ENCODE data around the gene ZDHHC13. TPM values are rescaled to one million over a fixed set of nuclear protein-coding genes. Genes with fewer than 3 reads are reported as not detected.

The ZDHHC13 gene
- total RNA-seq, 1 donor from 2014 or later, result 25.0 TPM

DNA sequence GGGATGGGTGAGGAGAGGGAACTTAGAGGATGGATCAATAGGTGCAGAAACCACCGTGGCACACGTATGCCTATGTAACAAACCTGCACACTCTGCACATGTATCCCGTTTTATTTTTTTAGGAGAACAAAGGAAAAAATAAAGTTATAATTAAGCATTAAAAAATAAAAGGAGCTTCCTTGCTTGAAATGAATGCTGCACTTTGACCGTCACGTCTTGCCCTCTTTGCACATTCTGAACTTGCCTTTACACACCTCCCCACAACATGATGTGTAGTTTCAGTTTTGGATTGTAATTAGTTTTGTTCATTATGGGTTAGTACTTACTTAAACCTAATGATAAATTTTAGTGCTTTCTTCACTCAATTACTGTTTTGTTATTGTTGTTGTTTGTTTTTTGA lies 87.9 kb downstream of the ZDHHC13 start:
- intact Hi-C loops (cut with micrococcal nuclease), result no loop called here
- H3K4me3 Mint-ChIP-seq, result no peak overlapping the region
- H3K36me3 Mint-ChIP-seq (ENCODE audit: low read depth), result no peaks in the 10 kb centered on the region
- DNase-seq (ENCODE audit: low spot score), result no peak
- no peaks in the 10 kb centered on the region for H3K9me3 Mint-ChIP-seq
- H3K4me1 Mint-ChIP-seq (ENCODE audit: low read depth), result peaks cover 5% of the 10 kb centered on the region
- peaks cover 16% of the 10 kb centered on the region for H3K27me3 Mint-ChIP-seq (ENCODE audit: insufficient read depth)
- no peak overlapping the region for H3K27ac Mint-ChIP-seq

GRCh38 chr11:19208181-19208580 lies 91.2 kb downstream of the ZDHHC13 start:
- Mint-ChIP-seq H3K4me1 (ENCODE audit: low read depth) (no peaks in the 10 kb centered on the region), H3K36me3 (ENCODE audit: low read depth) (no peaks in the 10 kb centered on the region), H3K27me3 (ENCODE audit: insufficient read depth) (peaks cover 13% of the 10 kb centered on the region), H3K27ac (no peak overlapping the region), H3K4me3 (no peak overlapping the region), H3K9me3 (no peaks in the 10 kb centered on the region)
- intact Hi-C loops (cut with micrococcal nuclease), result no loop called here
- no peak for DNase-seq (ENCODE audit: low spot score)

DNA sequence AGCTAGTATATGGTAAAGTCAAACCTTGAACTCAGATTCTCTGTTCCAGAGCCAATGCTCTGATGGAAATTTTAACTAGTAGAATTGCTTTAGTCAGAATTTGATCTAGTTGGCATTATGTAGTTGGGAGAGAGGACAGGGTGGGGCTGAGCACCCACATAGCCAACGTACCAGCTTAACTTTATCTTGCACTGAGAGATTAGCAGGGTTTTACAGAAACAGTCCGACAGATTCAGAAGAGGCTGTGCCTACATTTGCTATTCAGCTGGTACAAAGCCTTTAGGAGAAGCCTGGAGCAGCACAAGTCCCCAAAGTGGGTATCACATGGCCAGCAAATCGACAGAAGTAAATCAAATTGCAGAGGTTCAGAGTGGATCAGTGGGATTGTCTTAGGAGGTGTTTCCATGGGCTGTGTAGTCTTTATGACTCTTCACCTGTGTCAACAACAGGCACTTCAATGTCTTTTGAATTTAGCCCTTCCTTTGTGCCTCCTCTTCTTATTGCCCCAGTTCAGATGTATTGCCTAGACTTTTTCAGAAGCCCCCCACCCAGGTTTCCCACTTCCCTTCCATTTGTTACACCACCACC lies 92.1 kb downstream of the ZDHHC13 start:
- H3K9me3 Mint-ChIP-seq, result no peaks in the 10 kb centered on the region
- H3K27ac Mint-ChIP-seq, result no peak overlapping the region
- no peak for DNase-seq (ENCODE audit: low spot score)
- intact Hi-C loops (cut with micrococcal nuclease), result no loop called here
- no peaks in the 10 kb centered on the region for H3K36me3 Mint-ChIP-seq (ENCODE audit: low read depth)
- H3K27me3 Mint-ChIP-seq (ENCODE audit: insufficient read depth), result peaks cover 13% of the 10 kb centered on the region
- H3K4me1 Mint-ChIP-seq (ENCODE audit: low read depth), result no peaks in the 10 kb centered on the region
- no peak overlapping the region for H3K4me3 Mint-ChIP-seq

GRCh38 chr11:19209617-19210370 lies 92.8 kb downstream of the ZDHHC13 start:
- intact Hi-C loops (cut with micrococcal nuclease), result no loop called here
- H3K27ac Mint-ChIP-seq, result no peak overlapping the region
- H3K27me3 Mint-ChIP-seq (ENCODE audit: insufficient read depth), result peaks cover 20% of the 10 kb centered on the region
- no peaks in the 10 kb centered on the region for H3K9me3 Mint-ChIP-seq
- H3K4me1 Mint-ChIP-seq (ENCODE audit: low read depth), result no peaks in the 10 kb centered on the region
- no peaks in the 10 kb centered on the region for H3K36me3 Mint-ChIP-seq (ENCODE audit: low read depth)
- no peak overlapping the region for H3K4me3 Mint-ChIP-seq
- DNase-seq (ENCODE audit: low spot score), result no peak

GRCh38 chr11:19216021-19216420 lies 99.1 kb downstream of the ZDHHC13 start:
- intact Hi-C loops (cut with micrococcal nuclease), result no loop called here
- H3K9me3 Mint-ChIP-seq, result no peaks in the 10 kb centered on the region
- no peak for DNase-seq (ENCODE audit: low spot score)
- no peak overlapping the region for H3K4me3 Mint-ChIP-seq
- H3K4me1 Mint-ChIP-seq (ENCODE audit: low read depth), result no peaks in the 10 kb centered on the region
- no peaks in the 10 kb centered on the region for H3K36me3 Mint-ChIP-seq (ENCODE audit: low read depth)
- no peak overlapping the region for H3K27ac Mint-ChIP-seq
- H3K27me3 Mint-ChIP-seq (ENCODE audit: insufficient read depth), result peaks cover 19% of the 10 kb centered on the region

DNA sequence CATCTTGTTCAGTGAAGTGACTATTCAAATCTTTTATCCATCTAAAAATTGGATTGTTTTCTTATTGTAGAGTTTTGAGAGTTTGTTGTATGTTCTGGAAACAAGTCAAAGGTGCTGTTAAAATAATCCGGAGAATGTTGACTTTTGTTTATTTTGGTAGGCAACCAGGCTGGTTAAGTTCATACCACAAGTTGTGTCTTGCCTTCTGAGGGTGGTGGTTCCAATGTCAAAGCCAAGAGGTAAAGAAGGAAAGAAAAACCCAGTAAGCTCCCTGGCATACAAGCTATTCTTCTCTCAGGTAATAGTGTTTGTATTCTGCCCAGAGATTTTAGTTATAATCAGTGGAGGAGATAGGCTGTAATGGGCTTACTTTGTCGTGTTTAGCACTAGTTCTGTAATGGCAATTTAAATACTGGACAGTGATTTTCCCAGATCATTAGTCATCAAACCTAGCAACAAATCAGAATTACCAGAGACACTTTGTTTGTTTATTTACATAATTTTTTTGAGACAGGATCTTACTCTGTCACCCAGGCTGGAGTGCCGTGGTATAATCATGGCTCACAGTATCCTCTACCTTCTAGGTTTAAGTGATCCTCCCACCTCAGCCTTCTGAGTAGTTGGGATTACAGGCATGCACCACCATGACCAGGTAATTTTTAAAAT lies 99.9 kb downstream of the ZDHHC13 start:
- Mint-ChIP-seq H3K27me3 (ENCODE audit: insufficient read depth) (peaks cover 19% of the 10 kb centered on the region), H3K9me3 (no peaks in the 10 kb centered on the region), H3K4me1 (ENCODE audit: low read depth) (no peaks in the 10 kb centered on the region), H3K36me3 (ENCODE audit: low read depth) (no peaks in the 10 kb centered on the region), H3K4me3 (no peak overlapping the region), H3K27ac (no peak overlapping the region)
- no peak for DNase-seq (ENCODE audit: low spot score)
- intact Hi-C loops (cut with micrococcal nuclease), result no loop called here

DNA sequence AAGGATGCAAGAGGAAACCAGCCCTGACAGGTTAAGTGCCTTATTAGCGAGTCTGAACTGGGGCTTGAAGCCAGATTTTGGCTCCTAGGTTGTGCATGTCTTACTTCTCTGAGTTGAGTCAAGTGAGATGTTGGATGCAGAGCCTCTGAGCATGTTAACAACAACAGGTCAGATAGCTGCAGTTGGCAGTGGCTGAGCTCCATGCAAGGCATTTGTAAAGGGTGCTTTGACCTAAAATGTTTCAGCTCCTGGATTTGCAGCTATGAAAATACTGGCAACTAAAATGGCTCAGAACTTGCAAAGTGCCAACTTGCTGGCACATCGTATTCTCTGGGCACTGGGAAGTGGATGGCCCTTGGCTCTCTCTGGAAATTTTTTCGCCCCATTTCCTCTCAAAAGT lies 101.2 kb downstream of the ZDHHC13 start:
- intact Hi-C loops (cut with micrococcal nuclease), result no loop called here
- Mint-ChIP-seq H3K27me3 (ENCODE audit: insufficient read depth) (peaks cover 19% of the 10 kb centered on the region), H3K4me1 (ENCODE audit: low read depth) (no peaks in the 10 kb centered on the region), H3K4me3 (no peak overlapping the region), H3K9me3 (no peaks in the 10 kb centered on the region), H3K27ac (no peak overlapping the region), H3K36me3 (ENCODE audit: low read depth) (peaks cover 4% of the 10 kb centered on the region)
- no peak for DNase-seq (ENCODE audit: low spot score)

DNA sequence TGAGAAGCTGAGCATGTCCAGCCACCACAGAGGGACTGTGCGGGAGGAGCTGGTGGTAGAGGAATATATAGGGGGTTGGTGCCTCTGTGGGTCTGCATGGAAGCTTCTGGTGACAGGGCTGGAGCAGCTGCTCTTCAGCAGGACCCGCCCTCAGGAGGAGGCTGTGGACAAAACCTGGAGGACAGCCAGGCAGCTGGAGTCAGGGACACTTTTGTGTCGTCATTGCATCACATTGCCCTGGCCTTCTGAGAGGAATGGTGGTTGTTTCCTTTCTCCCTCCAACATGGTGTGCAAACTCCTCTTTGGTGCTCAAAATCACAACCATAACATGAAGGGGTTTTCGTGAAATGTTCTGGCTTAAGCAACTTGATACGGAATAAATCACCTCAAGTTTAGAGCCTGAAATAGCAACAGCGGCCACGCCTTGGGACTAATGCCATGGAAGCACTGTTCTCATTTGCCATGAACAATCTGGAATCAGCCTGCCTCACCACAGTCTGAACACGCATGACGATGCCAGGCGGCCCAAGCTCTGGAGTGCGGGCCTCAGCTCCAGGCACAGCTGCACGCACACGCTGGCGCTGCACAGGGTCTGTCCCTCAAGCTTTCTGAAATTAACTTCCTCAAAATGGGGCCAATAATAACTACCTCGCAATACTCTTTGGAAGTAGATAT lies 102.0 kb downstream of the ZDHHC13 start:
- peaks cover 19% of the 10 kb centered on the region for H3K27me3 Mint-ChIP-seq (ENCODE audit: insufficient read depth)
- no peaks in the 10 kb centered on the region for H3K4me1 Mint-ChIP-seq (ENCODE audit: low read depth)
- H3K4me3 Mint-ChIP-seq, result no peak overlapping the region
- H3K36me3 Mint-ChIP-seq (ENCODE audit: low read depth), result peaks cover 7% of the 10 kb centered on the region
- intact Hi-C loops (cut with micrococcal nuclease), result no loop called here
- no peaks in the 10 kb centered on the region for H3K9me3 Mint-ChIP-seq
- no peak overlapping the region for H3K27ac Mint-ChIP-seq
- DNase-seq (ENCODE audit: low spot score), result no peak

GRCh38 chr11:19220903-19221724 lies 104.1 kb downstream of the ZDHHC13 start:
- no peak for DNase-seq (ENCODE audit: low spot score)
- intact Hi-C loops (cut with micrococcal nuclease), result no loop called here
- Mint-ChIP-seq H3K9me3 (no peaks in the 10 kb centered on the region), H3K36me3 (ENCODE audit: low read depth) (peaks cover 24% of the 10 kb centered on the region), H3K27me3 (ENCODE audit: insufficient read depth) (peaks cover 4% of the 10 kb centered on the region), H3K27ac (no peak overlapping the region), H3K4me3 (no peak overlapping the region), H3K4me1 (ENCODE audit: low read depth) (no peaks in the 10 kb centered on the region)

DNA sequence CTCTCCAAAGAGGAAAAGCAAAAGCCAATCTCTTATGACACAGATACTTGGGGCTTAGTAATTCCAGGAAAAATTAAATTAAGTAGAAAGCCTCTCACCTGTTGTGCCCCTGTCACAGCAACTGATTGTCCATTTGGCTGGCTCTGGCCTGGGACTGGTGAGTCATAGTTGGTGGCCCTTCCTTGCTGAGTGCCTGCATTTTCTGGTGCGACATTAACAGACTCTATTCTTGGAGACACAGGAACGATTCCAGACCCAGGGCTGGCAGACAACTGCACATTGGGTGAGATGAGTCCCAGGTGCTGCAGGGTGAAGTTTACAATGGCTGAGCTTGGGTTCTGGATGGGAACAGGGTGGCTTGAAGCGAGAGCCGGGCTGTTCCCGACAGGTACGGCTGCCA lies 108.2 kb downstream of the ZDHHC13 start:
- Mint-ChIP-seq H3K27me3 (ENCODE audit: insufficient read depth) (no peaks in the 10 kb centered on the region), H3K36me3 (ENCODE audit: low read depth) (peaks cover 44% of the 10 kb centered on the region), H3K4me3 (no peak overlapping the region), H3K9me3 (no peaks in the 10 kb centered on the region), H3K27ac (no peak overlapping the region), H3K4me1 (ENCODE audit: low read depth) (peaks cover 6% of the 10 kb centered on the region)
- DNase-seq (ENCODE audit: low spot score), result no peak
- intact Hi-C loops (cut with micrococcal nuclease), result no loop called here

DNA sequence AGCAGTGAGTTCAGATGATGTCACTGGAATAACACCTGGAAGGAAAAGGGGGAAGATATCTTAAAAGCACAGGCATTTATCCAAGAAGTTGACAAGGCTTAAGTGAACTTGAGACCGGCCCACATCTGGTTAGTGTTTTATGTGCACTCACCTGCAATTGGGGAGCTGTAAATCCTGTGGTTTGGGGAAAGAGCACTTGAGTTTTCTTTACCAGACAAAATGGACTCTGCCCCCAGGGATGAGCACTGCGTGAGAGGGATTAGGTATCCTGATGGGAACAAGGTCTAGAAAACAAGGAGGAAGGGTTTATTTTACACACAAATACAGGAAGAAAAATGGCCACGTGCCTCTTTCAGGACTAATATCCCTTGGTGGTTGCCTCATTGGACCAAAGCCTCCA lies 108.6 kb downstream of the ZDHHC13 start:
- Mint-ChIP-seq H3K27me3 (ENCODE audit: insufficient read depth) (no peaks in the 10 kb centered on the region), H3K4me1 (ENCODE audit: low read depth) (peaks cover 8% of the 10 kb centered on the region), H3K27ac (no peak overlapping the region), H3K4me3 (no peak overlapping the region), H3K36me3 (ENCODE audit: low read depth) (peaks cover 48% of the 10 kb centered on the region), H3K9me3 (no peaks in the 10 kb centered on the region)
- intact Hi-C loops (cut with micrococcal nuclease), result no loop called here
- no peak for DNase-seq (ENCODE audit: low spot score)

Measured in activated T-helper 1 cell treated with anti-CD3 and anti-CD28 coated beads, Interleukin-12 subunit alpha, Interleukin-12 subunit beta, Interleukin-2, Interleukin-4 antibody, amounts not matched to agents 30 ng/mL and 10 ng/mL and 1 ng/mL, durations not matched to agents 14 hours and 24 hours and 36 hours (primary cell).